ENCODE data around the gene TAF5L. TPM values are rescaled to one million over a fixed set of nuclear protein-coding genes. Genes with fewer than 3 reads are reported as not detected.
"Not testable (repeated sequence)": the region's sequence is repeated elsewhere in the genome, so short reads cannot be mapped to it uniquely, and the experiment has no call there.

Gene TAF5L
- total and polyA plus RNA-seq, 2 experiments from 2014 or later, result 2.6 to 13.2 TPM

DNA sequence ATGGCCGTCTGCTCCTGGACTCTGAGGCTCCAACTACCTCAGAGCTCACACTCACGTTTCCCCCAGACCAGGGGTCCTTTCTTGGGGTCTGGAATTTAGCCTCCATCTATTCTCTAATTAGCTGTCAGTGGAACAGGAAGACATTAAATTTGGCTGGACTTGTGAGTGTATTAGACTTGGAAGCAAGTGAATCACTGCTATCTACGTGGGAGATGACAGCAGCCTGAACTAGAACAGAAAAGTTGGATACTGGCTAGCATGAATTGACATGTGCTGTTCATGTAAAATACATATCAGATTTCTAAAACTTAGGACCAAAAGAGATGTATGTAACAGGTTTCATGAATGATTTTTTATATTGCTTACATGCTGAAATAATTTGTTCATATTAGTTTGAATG lies 28.0 kb downstream of the TAF5L start:
- no peak for TF ChIP-seq EZH2phosphoT487 (IDR thresholded peaks at IDR 0.05; ENCODE audit: insufficient read depth, low read depth)
- Histone ChIP-seq H3K9ac (peak overlapping the region; percentile 65), H2AFZ (no peak overlapping the region), H3K4me2 (ENCODE audit: unreplicated experiment) (peak overlapping the region; percentile 64), H3K27me3 (replicated peaks; ENCODE audit: insufficient read depth) (no peaks in the 10 kb centered on the region), H3K9me2 (ENCODE audit: insufficient read depth) (no peaks in the 10 kb centered on the region), H4K20me1 (ENCODE audit: insufficient read depth) (no peaks in the 10 kb centered on the region), H3F3A (ENCODE audit: insufficient read depth) (peaks cover 32% of the 10 kb centered on the region), H3K4me3 (peak overlapping the region; percentile 23), H3K79me2 (ENCODE audit: insufficient read depth) (peaks cover 83% of the 10 kb centered on the region), H3K9me3 (ENCODE audit: low read depth) (no peaks in the 10 kb centered on the region), H3K4me1 (ENCODE audit: insufficient read depth) (peaks cover 28% of the 10 kb centered on the region), H3K27ac (peak overlapping the region; percentile 95), H3K36me3 (ENCODE audit: low read depth) (peaks cover 26% of the 10 kb centered on the region)
- WGBS, 2 experiments (ENCODE audit: low coverage in 1 of 2, low lambda C conversion rate in 2 of 2, missing lambda C conversion rate in 2 of 2), result 33 to 38% methylated on average over 3 of the region's 3 CpGs
- DNase-seq, result peak; percentile 74
- in situ Hi-C loops (cut with MboI), result no loop called here

DNA sequence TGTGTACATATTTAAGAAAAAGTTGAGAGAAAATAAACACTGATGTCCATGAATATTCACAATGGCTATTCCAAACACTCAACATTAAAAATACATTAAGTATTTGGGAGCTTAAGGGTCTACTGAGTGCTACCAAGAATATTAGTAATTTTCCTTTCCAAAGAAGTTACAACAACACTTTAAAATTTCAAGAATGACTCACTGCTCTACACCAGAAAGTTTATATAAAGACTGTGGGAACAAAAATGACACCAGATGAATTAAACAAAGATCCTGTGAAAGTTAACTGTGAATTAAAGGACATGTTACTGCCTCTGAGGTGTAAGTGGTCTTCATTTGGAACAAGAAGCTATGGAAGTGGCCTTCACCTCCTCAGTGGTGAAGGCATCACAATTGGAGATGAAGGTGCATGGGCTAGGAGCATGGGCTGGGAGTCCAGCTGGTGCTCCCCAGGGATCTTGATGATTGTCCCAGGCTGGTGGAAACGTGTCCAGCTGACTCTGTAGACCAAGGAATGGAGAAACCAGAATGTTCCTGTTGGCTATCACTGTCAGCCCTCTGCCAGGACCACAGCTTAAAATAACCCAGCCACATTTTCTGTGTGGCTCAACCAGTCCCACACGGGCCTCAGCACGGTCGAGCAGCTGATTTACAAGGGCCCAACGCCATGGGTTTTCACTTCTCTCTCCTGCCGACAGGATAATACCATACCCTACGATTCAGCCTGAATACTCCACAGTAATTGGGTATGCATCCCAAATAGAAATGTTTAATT lies 28.8 kb downstream of the TAF5L start:
- in situ Hi-C loops (cut with MboI), result no loop called here
- H4K20me1 ChIP-seq (ENCODE audit: insufficient read depth), result no peaks in the 10 kb centered on the region
- peak; percentile 88 for DNase-seq
- no peak overlapping the region for H2AFZ ChIP-seq
- no peaks in the 10 kb centered on the region for H3K9me3 ChIP-seq (ENCODE audit: low read depth)
- peak overlapping the region; percentile 23; the same call in 1 of the 2 replicates for H3K4me3 ChIP-seq
- H3K4me2 ChIP-seq (ENCODE audit: unreplicated experiment), result peak overlapping the region; percentile 64
- peak overlapping the region; percentile 95 for H3K27ac ChIP-seq
- H3K9ac ChIP-seq, result peak overlapping the region; percentile 65
- peaks cover 86% of the 10 kb centered on the region for H3K79me2 ChIP-seq (ENCODE audit: insufficient read depth)
- no peaks in the 10 kb centered on the region for H3K9me2 ChIP-seq (ENCODE audit: insufficient read depth)
- TF ChIP-seq EZH2phosphoT487 (IDR thresholded peaks at IDR 0.05; ENCODE audit: insufficient read depth, low read depth) (no peak), EZH2 (IDR thresholded peaks at IDR 0.05; ENCODE audit: insufficient read depth, poor library complexity, severe bottlenecking) (no peak)
- H3K4me1 ChIP-seq (ENCODE audit: insufficient read depth), result peaks cover 28% of the 10 kb centered on the region
- peaks cover 32% of the 10 kb centered on the region for H3F3A ChIP-seq (ENCODE audit: insufficient read depth)
- WGBS, 2 experiments (ENCODE audit: low coverage in 1 of 2, low lambda C conversion rate in 2 of 2, missing lambda C conversion rate in 2 of 2), result 8% methylated on average over 7 of the region's 7 CpGs
- H3K27me3 ChIP-seq (replicated peaks; ENCODE audit: insufficient read depth), result no peaks in the 10 kb centered on the region
- peaks cover 30% of the 10 kb centered on the region for H3K36me3 ChIP-seq (ENCODE audit: low read depth)

GRCh38 chr1:229595876-229596275 lies 30.0 kb downstream of the TAF5L start:
- H3K4me2 ChIP-seq (ENCODE audit: unreplicated experiment); H3K9me2 ChIP-seq (ENCODE audit: insufficient read depth); H3K9me3 ChIP-seq (ENCODE audit: low read depth); DNase-seq; H3K9ac ChIP-seq; H3K27me3 ChIP-seq (replicated peaks; ENCODE audit: insufficient read depth); H4K20me1 ChIP-seq (ENCODE audit: insufficient read depth); H3K4me3 ChIP-seq; in situ Hi-C loops (cut with MboI); H2AFZ ChIP-seq: not testable (repeated sequence)
- WGBS, 2 experiments (ENCODE audit: low coverage in 1 of 2, low lambda C conversion rate in 2 of 2, missing lambda C conversion rate in 2 of 2), result 89 to 96% methylated on average over 7 of the region's 7 CpGs
- Histone ChIP-seq H3K27ac (peak overlapping the region; percentile 95; the same call in 1 of the 2 replicates), H3K4me1 (ENCODE audit: insufficient read depth) (peaks cover 28% of the 10 kb centered on the region), H3F3A (ENCODE audit: insufficient read depth) (peaks cover 32% of the 10 kb centered on the region), H3K36me3 (ENCODE audit: low read depth) (peaks cover 24% of the 10 kb centered on the region), H3K79me2 (ENCODE audit: insufficient read depth) (peaks cover 74% of the 10 kb centered on the region)

DNA sequence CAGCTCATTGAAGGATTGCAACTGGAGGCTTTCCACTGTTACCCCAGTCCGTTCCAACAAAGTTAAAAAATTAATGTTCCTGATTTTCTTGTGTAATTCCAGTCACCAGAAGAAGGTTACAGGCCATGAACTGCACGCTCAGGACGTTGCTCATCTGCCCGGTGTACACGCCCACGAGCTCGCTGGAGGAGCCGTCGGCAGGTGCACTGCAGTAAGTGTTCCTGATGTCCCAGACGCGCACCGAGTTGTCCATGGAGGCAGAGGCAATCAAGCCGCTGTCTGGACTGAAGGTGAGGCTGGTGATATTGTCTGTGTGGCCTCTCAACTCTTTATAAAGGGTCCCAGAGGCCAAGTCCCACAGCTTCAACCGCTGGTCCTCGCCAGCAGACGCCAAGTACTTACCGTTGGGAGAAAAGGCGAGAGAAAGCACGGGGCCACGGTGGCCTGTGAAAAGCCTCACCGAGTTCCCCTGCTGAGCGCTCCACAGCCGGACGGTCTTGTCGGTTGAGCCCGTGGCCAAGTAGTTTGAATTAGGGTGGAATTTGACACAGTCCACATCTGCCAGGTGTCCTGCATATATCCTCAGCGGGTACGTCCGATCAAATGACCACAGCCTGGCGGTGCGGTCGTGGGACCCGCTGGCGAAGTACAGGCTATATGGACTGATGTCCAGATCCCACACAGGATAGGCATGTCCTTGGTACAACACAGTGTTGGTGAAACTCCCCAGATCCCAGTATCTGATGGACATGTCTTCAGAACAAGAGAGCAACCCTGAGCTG lies 31.5 kb downstream of the TAF5L start:
- peaks cover 29% of the 10 kb centered on the region for H3F3A ChIP-seq (ENCODE audit: insufficient read depth)
- H4K20me1 ChIP-seq (ENCODE audit: insufficient read depth), result no peaks in the 10 kb centered on the region
- H2AFZ ChIP-seq, result no peak overlapping the region
- WGBS, 2 experiments (ENCODE audit: low coverage in 1 of 2, low lambda C conversion rate in 2 of 2, missing lambda C conversion rate in 2 of 2), result 94% methylated on average over 34 of the region's 34 CpGs
- no peaks in the 10 kb centered on the region for H3K27me3 ChIP-seq (replicated peaks; ENCODE audit: insufficient read depth)
- no peaks in the 10 kb centered on the region for H3K9me3 ChIP-seq (ENCODE audit: low read depth)
- H3K4me1 ChIP-seq (ENCODE audit: insufficient read depth), result peaks cover 26% of the 10 kb centered on the region
- H3K4me3 ChIP-seq, result no peak overlapping the region
- no peak overlapping the region for H3K4me2 ChIP-seq (ENCODE audit: unreplicated experiment)
- H3K9ac ChIP-seq, result no peak overlapping the region
- no peaks in the 10 kb centered on the region for H3K9me2 ChIP-seq (ENCODE audit: insufficient read depth)
- TF ChIP-seq EZH2phosphoT487 (IDR thresholded peaks at IDR 0.05; ENCODE audit: insufficient read depth, low read depth) (no peak), EZH2 (IDR thresholded peaks at IDR 0.05; ENCODE audit: insufficient read depth, poor library complexity, severe bottlenecking) (no peak)
- DNase-seq, result no peak
- in situ Hi-C loops (cut with MboI), result no loop called here
- H3K79me2 ChIP-seq (ENCODE audit: insufficient read depth), result peaks cover 59% of the 10 kb centered on the region
- H3K36me3 ChIP-seq (ENCODE audit: low read depth), result peaks cover 14% of the 10 kb centered on the region; the same call in 1 of the 2 replicates
- H3K27ac ChIP-seq, result no peak overlapping the region
